ENCODE results near the gene GALNT5.
A peak's percentile ranks its signal among the peaks of the same experiment; 100 is the strongest.
"Not testable (repeated sequence)": the region's sequence is repeated elsewhere in the genome, so short reads cannot be mapped to it uniquely, and the experiment has no call there.

GALNT5 gene

GRCh38 chr2:157260533-157261198 lies 3.2 kb downstream of the GALNT5 start:
- FAIRE-seq = no peak
- TF ChIP-seq POLR2A (IDR thresholded peaks at IDR 0.05; ENCODE audit: low read depth, low read length) = no peak
- DNase-seq (ENCODE audit: insufficient read length, low spot score) = no peak

GRCh38 chr2:157261199-157261782 lies 3.8 kb downstream of the GALNT5 start:
- DNase-seq (ENCODE audit: insufficient read length, low spot score) (peak; percentile 17), FAIRE-seq (peak; percentile 23)
- TF ChIP-seq POLR2A (IDR thresholded peaks at IDR 0.05; ENCODE audit: low read depth, low read length) = no peak

- FAIRE-seq (no peak), DNase-seq (ENCODE audit: insufficient read length, low spot score) (no peak)
- TF ChIP-seq POLR2A (IDR thresholded peaks at IDR 0.05; ENCODE audit: low read depth, low read length) = no peak
These were observed 4.7 kb downstream of the GALNT5 start for GRCh38 chr2:157262248-157262647.

- no peak for FAIRE-seq
- DNase-seq (ENCODE audit: insufficient read length, low spot score) = no peak
- TF ChIP-seq POLR2A (IDR thresholded peaks at IDR 0.05; ENCODE audit: low read depth, low read length) = no peak
These were observed 6.6 kb downstream of the GALNT5 start for GRCh38 chr2:157264099-157264498.

GRCh38 chr2:157265825-157266224 lies 8.3 kb downstream of the GALNT5 start:
- TF ChIP-seq POLR2A (IDR thresholded peaks at IDR 0.05; ENCODE audit: low read depth, low read length) = no peak
- no peak for FAIRE-seq
- DNase-seq (ENCODE audit: insufficient read length, low spot score) = no peak

- TF ChIP-seq POLR2A (IDR thresholded peaks at IDR 0.05; ENCODE audit: low read depth, low read length) = no peak
These were observed 10.0 kb downstream of the GALNT5 start for GRCh38 chr2:157267476-157267875.

GRCh38 chr2:157269060-157269459 lies 11.6 kb downstream of the GALNT5 start:
- no peak for FAIRE-seq
- no peak for TF ChIP-seq POLR2A (IDR thresholded peaks at IDR 0.05; ENCODE audit: low read depth, low read length)
- no peak for DNase-seq (ENCODE audit: insufficient read length, low spot score)

More at GRCh38 chr2:157267476-157267875, 10.0 kb downstream of the GALNT5 start:
- FAIRE-seq (no peak), DNase-seq (ENCODE audit: insufficient read length, low spot score) (no peak)

GRCh38 chr2:157269922-157270321 lies 12.4 kb downstream of the GALNT5 start:
- FAIRE-seq = no peak
- DNase-seq (ENCODE audit: insufficient read length, low spot score) = no peak
- no peak for TF ChIP-seq POLR2A (IDR thresholded peaks at IDR 0.05; ENCODE audit: low read depth, low read length)

GRCh38 chr2:157271590-157272203 lies 14.2 kb downstream of the GALNT5 start:
- TF ChIP-seq POLR2A (IDR thresholded peaks at IDR 0.05; ENCODE audit: low read depth, low read length) = no peak
- FAIRE-seq (no peak), DNase-seq (ENCODE audit: insufficient read length, low spot score) (no peak)

GRCh38 chr2:157279311-157279710 lies 21.8 kb downstream of the GALNT5 start:
- not testable (repeated sequence) for FAIRE-seq

GRCh38 chr2:157281316-157281715 lies 23.8 kb downstream of the GALNT5 start:
- DNase-seq (ENCODE audit: insufficient read length, low spot score) (no peak), FAIRE-seq (no peak)
- TF ChIP-seq POLR2A (IDR thresholded peaks at IDR 0.05; ENCODE audit: low read depth, low read length) = no peak

More at GRCh38 chr2:157279311-157279710, 21.8 kb downstream of the GALNT5 start:
- not testable (repeated sequence) for DNase-seq (ENCODE audit: insufficient read length, low spot score)

GRCh38 chr2:157283468-157283867 lies 26.0 kb downstream of the GALNT5 start:
- no peak for DNase-seq (ENCODE audit: insufficient read length, low spot score)
- no peak for FAIRE-seq
- TF ChIP-seq POLR2A (IDR thresholded peaks at IDR 0.05; ENCODE audit: low read depth, low read length) = no peak

- DNase-seq (ENCODE audit: insufficient read length, low spot score) (no peak), FAIRE-seq (no peak)
- no peak for TF ChIP-seq POLR2A (IDR thresholded peaks at IDR 0.05; ENCODE audit: low read depth, low read length)
These were observed 29.7 kb downstream of the GALNT5 start for GRCh38 chr2:157287160-157287559.

GRCh38 chr2:157290525-157290924 lies 33.0 kb downstream of the GALNT5 start:
- FAIRE-seq = no peak

GRCh38 chr2:157291018-157291417 lies 33.5 kb downstream of the GALNT5 start:
- DNase-seq (ENCODE audit: insufficient read length, low spot score) = no peak
- no peak for FAIRE-seq
- no peak for TF ChIP-seq POLR2A (IDR thresholded peaks at IDR 0.05; ENCODE audit: low read depth, low read length)

More at GRCh38 chr2:157290525-157290924, 33.0 kb downstream of the GALNT5 start:
- TF ChIP-seq POLR2A (IDR thresholded peaks at IDR 0.05; ENCODE audit: low read depth, low read length) = no peak
- no peak for DNase-seq (ENCODE audit: insufficient read length, low spot score)

Measured in H54 (cell line).